Fibroblast of the aortic adventitia (primary cell): Measurements from ENCODE around the gene KRTAP10-4. TPM values are rescaled to one million over a fixed set of nuclear protein-coding genes. Genes with fewer than 3 reads are reported as not detected.
"Not testable (repeated sequence)": the region's sequence is repeated elsewhere in the genome, so short reads cannot be mapped to it uniquely, and the experiment has no call there.

Experiments used
- DNase-seq: peaks from one replicate; pipeline ENCODE4 v3.0.0-alpha.2; 2010; ENCODE audit warnings: low read depth
- H3K4me3 ChIP-seq: 2 replicates; pipeline ENCODE4 v1.5.1; 2011; ENCODE audit warnings: low read depth, mild to moderate bottlenecking, control low read depth, low read length, moderate library complexity
- CTCF ChIP-seq: IDR thresholded peaks from 2 replicates; pipeline ENCODE4 v1.5.1; 2011; ENCODE audit warnings: mild to moderate bottlenecking, low read length, control low read depth, inconsistent platforms; ENCODE audit not compliant: insufficient read depth
- total RNA-seq: library from RNA; depleted of rRNA; stranded (reverse); fragments of >200 nt; gene quantifications from 2 replicates; pipeline ENCODE4 v1.2.3, GENCODE V29; 2012; ENCODE audit warnings: low replicate concordance

The KRTAP10-4 gene
- total RNA-seq, 1 donor, result not detected

GRCh38 chr21:44576025-44576420, 2.5 kb downstream of the KRTAP10-4 start:
- no peak overlapping the region for H3K4me3 ChIP-seq
- no peak for DNase-seq
- TF ChIP-seq CTCF, result no peak

GRCh38 chr21:44578371-44579055, 5.0 kb downstream of the KRTAP10-4 start:
- DNase-seq, result no peak
- TF ChIP-seq CTCF, result no peak
- H3K4me3 ChIP-seq, result no peak overlapping the region

- TF ChIP-seq CTCF, result no peak
- H3K4me3 ChIP-seq, result no peak overlapping the region
- DNase-seq, result no peak
Measured at GRCh38 chr21:44579056-44579832, 5.7 kb downstream of the KRTAP10-4 start.

- TF ChIP-seq CTCF, result no peak
- no peak overlapping the region for H3K4me3 ChIP-seq
- no peak for DNase-seq
Measured at GRCh38 chr21:44579833-44580144, 6.3 kb downstream of the KRTAP10-4 start.

- not testable (repeated sequence) for H3K4me3 ChIP-seq, DNase-seq
Measured at GRCh38 chr21:44580231-44580821, 6.8 kb downstream of the KRTAP10-4 start, which contains the start of gene KRTAP10-5. Gene KRTAP10-5 (minus strand): TSS chr21:44580604. CDS start chr21:44580578, 26 bp downstream.

GRCh38 chr21:44581158-44581557, 7.6 kb downstream of the KRTAP10-4 start:
- no peak for TF ChIP-seq CTCF
- no peak overlapping the region for H3K4me3 ChIP-seq
- DNase-seq, result no peak

- H3K4me3 ChIP-seq, result no peak overlapping the region
- no peak for DNase-seq
- no peak for TF ChIP-seq CTCF
Measured at GRCh38 chr21:44582055-44582454, 8.5 kb downstream of the KRTAP10-4 start.
